Muscle of arm (tissue), 1 donor: Measurements from ENCODE around the gene CCR5AS.
"Not testable (repeated sequence)": the region's sequence is repeated elsewhere in the genome, so short reads cannot be mapped to it uniquely, and the experiment has no call there.

Experiments
- DNase-seq: peaks from one replicate; pipeline ENCODE4 v3.0.0-alpha.2; 2013

Gene CCR5AS

GRCh38 chr3:46356909-46357308, 50.0 kb downstream of the CCR5AS start:
- DNase-seq, result no peak

- no peak for DNase-seq
These were observed 50.6 kb downstream of the CCR5AS start for GRCh38 chr3:46356276-46356675.

GRCh38 chr3:46354984-46355383, 51.9 kb downstream of the CCR5AS start:
- no peak for DNase-seq

GRCh38 chr3:46354478-46354877, 52.4 kb downstream of the CCR5AS start:
- no peak for DNase-seq

GRCh38 chr3:46353647-46354410, 53.0 kb downstream of the CCR5AS start, which contains the start of gene CCR2:
Gene CCR2 (plus strand): TSS chr3:46354111. CDS start chr3:46357528, 3,417 bp downstream.
- DNase-seq, result no peak

DNA sequence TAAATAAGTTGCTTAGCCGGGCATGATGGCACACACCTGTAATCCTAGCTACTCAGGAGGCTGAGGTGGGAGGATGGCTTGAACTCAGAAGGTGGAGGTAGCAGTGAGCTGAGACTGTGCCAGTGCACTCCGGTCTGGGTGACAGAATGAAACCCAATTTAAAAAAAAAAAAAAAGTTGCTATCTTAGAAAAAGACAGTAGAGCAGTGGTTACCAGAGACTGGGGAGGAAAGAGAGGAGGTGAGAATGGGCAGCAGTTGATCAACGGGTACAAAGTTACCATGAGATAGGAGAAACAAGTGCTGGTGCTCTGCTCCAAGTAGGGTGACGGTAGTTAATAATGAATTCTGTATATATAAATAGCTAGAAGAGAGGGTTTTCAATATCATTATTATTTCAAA, 53.8 kb downstream of the CCR5AS start:
- DNase-seq, result no peak

DNA sequence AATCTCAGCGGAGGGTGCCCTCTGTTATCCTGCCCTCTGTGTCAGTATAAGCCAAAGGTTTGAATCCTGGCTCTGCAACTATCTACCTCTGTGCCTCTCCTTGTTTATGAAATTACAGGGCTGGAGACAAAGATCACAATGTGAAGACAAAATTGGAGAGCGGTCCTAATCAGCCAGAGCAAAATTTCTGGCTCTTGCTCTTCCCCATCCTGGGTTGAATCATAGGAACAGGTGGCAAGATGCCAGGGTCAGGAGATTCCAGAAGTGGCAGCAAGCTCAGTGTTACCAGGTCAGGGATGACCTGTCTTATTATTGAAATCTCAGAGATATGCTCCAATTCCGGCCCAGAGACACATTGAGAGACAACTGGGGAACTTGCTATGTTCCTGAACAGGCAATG, 55.2 kb downstream of the CCR5AS start:
- no peak for DNase-seq

DNA sequence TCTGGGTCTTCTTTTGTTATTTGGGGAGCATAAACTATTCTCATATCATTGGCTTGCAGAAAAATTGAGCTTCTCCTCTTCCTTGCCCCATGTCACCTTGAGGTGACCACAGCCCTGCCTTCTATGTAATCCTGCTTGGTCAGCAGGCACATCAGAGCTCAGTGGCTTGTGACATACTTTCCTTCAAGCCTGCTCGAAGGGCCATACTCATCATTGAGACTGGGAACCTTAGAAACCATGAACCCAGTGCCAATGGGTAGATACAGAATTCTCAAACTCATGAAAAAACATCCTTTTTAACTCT, 56.7 kb downstream of the CCR5AS start:
- no peak for DNase-seq

DNA sequence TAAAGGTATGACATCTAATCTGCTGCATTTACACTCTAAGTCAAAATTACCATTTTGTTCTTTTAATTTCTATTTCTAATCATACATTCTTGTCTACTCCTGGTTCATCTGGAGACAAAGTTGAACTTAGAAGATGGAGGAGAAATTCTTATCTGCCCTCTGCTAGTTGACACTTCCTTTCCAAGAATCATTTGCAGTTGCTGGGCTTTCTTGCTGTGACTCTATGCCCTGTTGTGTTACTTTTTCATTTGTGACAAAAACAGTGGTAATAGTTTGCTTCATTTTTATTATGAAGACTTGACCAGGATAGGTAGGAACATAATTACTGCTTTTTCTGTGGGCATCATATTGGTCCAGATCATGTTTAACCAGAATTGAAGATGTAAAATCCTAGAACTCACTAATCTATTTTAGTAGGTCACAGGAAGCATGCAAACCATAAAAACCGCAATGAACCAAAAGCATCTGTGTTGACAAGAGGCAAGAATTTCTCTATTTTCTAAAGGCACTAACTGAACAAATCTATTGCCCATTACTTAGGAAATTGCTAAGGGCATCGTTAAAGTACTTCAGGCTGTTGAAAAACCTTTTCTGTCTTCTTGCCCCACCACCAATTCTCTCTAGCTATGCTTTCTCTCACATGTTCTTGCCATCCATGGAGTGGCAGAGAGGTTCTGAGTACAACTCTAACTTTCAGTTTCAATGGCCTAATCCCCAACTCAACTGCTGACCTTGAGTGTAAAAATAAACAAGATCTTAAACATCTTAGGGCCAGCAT, 57.2 kb downstream of the CCR5AS start:
- DNase-seq, result no peak

DNA sequence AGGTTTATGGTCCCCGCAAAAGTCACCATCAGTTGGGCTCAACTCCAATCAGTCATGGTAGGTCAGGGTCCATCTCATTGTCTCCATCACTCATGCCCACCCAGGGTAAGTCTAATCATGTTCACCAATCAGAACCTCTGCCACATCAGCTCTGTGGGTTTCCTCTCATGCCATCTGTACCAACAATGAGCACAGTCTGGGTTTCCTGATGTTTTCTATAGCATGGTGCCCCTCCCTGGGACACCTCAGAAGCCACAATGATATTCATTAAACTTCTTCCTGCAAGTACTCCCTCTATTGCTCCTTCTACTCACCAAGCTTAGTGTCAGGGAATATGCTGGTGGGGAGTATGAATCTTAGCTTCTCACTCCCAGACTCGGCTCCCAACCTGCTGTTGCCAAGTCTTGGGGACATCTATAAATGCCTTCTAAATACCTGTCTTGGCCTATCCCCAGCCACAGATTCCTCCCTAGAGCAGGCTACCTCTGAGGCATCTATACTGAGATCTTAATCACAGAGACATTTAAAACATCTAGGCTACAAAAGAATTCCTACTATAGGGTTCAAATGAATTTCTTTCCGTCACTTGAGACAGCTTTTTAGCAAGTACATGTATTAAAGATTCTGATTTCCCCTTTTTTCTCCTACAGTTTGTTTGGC, 57.9 kb downstream of the CCR5AS start:
- DNase-seq, result no peak

- no peak for DNase-seq
These were observed 62.4 kb downstream of the CCR5AS start for GRCh38 chr3:46344476-46344875.

- DNase-seq, result no peak
These were observed 68.0 kb downstream of the CCR5AS start for GRCh38 chr3:46338840-46339239.

DNA sequence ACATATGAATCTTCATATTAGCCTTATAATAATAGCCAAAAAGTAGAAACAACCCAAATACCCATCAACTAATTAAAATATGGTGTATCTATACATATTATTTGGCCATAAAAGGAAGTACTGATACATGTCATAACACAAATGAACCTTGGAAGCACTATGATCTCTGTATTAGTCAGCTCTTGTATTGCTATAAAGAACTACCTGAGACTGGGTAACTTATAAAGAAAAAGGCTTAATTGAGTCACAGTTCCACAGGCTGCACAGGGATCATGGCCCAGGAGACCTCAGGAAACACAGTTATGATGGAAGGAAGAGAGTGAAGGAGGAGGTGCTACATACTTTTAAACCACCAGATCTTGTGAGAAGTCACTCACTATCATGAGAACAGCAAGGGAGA, 69.0 kb downstream of the CCR5AS start:
- DNase-seq, result no peak

- DNase-seq, result no peak
These were observed 71.3 kb downstream of the CCR5AS start for GRCh38 chr3:46335541-46335940.

DNA sequence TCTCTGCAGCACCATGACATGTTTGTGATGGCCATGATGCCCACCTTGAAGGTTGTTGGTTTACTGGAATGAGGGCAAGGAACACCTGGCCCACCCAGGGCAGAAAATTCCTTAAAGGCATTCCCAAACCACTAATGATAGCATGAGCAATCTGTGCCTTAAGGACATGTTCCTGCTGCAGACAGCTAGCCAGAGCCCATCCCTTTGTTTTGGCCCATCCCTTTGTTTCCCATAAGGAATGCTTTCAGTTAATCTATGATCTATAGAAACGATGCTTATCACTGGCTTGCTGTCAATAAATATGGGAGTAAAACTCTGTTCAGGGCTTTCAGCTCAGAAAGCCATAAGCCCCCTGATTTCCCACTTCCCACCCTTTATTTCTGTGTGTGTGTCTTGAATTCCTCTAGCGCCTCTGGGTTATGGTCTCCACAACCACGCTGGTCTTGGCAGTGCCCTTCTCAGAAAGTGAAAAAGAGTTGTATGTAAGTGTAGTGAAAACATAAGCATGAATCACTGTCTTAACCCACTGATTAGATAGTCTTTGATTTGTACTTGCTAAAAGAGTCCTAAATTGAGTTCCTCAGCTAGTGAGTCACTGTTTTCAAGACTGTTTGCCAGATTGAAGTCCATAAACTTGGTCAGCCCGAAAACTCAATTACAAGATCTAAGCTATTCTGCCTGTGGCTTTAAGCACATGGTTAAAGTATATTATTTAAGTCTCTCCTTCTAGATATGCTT, 72.0 kb downstream of the CCR5AS start:
- DNase-seq, result no peak

DNA sequence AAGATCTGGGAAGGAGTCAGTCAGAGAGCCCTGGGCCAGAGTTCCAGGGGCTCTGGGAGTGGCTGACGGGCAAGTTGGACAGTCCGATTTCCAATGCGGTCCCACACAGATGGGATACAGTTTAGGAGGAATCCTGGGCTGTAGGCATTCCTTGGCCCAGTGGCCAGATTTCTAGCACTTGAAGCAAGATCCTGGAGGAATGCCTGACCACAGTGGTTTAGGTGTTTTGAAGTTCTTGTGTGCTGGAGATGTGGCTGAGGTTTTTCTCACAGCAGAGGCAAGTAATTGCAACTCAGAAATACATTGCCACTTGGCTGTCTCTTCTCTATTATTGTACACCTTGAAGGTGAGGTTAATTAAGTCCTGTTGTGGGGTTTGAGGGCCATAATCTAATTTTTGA, 76.2 kb downstream of the CCR5AS start:
- DNase-seq, result not testable (repeated sequence)

GRCh38 chr3:46325645-46326300, 81.1 kb downstream of the CCR5AS start:
- DNase-seq, result no peak

- DNase-seq, result no peak
These were observed 82.8 kb downstream of the CCR5AS start for GRCh38 chr3:46324036-46324435.

DNA sequence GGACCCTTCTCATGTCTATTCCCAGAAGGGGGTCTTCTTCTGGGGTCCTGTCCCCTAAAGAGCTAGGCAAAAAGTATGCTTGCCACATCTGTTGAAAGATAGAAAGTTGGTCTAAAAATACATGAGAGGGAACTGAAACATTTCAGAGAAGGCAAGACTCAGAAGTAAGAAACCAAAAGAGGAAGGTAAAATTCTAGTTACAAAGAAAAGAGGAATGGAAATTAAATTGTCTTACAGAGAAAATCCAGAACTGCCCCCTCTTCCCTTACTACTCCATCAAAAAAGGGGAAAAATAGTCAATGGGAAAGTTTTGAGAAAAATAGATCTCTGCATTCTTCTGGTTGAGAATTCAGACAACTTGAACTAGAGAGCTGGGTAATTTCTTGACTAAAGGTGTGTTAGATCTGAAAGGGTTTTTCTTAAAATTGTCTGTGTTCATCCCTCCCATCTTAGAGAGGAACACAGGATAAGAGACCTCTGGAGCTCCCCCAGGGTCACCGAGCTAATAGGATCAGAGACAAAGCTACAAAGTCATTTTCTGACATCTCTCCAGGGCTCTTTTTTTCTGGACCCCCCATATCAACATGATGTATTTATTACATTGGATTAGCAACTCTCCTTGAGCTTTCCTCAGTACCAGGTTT, 85.3 kb downstream of the CCR5AS start:
- DNase-seq, result no peak

- no peak for DNase-seq
These were observed 88.5 kb downstream of the CCR5AS start for GRCh38 chr3:46318207-46318927.
